T-helper 1 cell treated with Interleukin-12 subunit alpha and Interleukin-12 subunit beta and Interleukin-4 antibody, amounts not matched to agents 30 ng/mL and 1 ng/mL, for 36 hours (primary cell): ENCODE measurements around the gene LHX5. TPM values are rescaled to one million over a fixed set of nuclear protein-coding genes. Genes with fewer than 3 reads are reported as not detected.
"Not testable (repeated sequence)": the region's sequence is repeated elsewhere in the genome, so short reads cannot be mapped to it uniquely, and the experiment has no call there.

Experiments used
- intact Hi-C: fragments of 100-400 bp; cut with micrococcal nuclease; formaldehyde crosslinking; loops from one replicate; pipeline ENCODE4 v1.15.1; 2024
- total RNA-seq: library from RNA; stranded (reverse); gene quantifications from 2 replicates; pipeline ENCODE4 v1.2.3, GENCODE V29; 2022

The LHX5 gene
- not detected in 2 replicates for total RNA-seq

- intact Hi-C loops = loop anchor here (5.0 kb wide), 1 partner anchor 971 kb away; no protein-coding TSS in a partner anchor
Observed at GRCh38 chr12:113471619-113472171, at the start of gene LHX5. TSS of gene LHX5 (minus strand) at chr12:113471871. CDS start at chr12:113471498, 373 bp downstream.

GRCh38 chr12:113519464-113520307 is 48.0 kb upstream of the LHX5 start:
- intact Hi-C loops = no loop called here

- intact Hi-C loops = no loop called here
Observed at GRCh38 chr12:113515082-113515856, 43.6 kb upstream of the LHX5 start.

- intact Hi-C loops = no loop called here
Observed at GRCh38 chr12:113514602-113515001, 42.9 kb upstream of the LHX5 start.

GRCh38 chr12:113512568-113512967 is 40.9 kb upstream of the LHX5 start:
- intact Hi-C loops = no loop called here

GRCh38 chr12:113506867-113507266 is 35.2 kb upstream of the LHX5 start:
- intact Hi-C loops = no loop called here

GRCh38 chr12:113505941-113506340 is 34.3 kb upstream of the LHX5 start:
- intact Hi-C loops = no loop called here

- intact Hi-C loops = no loop called here
Observed at GRCh38 chr12:113504917-113505316, 33.2 kb upstream of the LHX5 start.

GRCh38 chr12:113500782-113501311 is 29.2 kb upstream of the LHX5 start:
- intact Hi-C loops = no loop called here

- intact Hi-C loops = no loop called here
Observed at GRCh38 chr12:113500306-113500675, 28.6 kb upstream of the LHX5 start.

GRCh38 chr12:113498490-113498889 is 26.8 kb upstream of the LHX5 start:
- intact Hi-C loops = no loop called here

GRCh38 chr12:113497693-113498092 is 26.0 kb upstream of the LHX5 start:
- intact Hi-C loops = no loop called here

- intact Hi-C loops = not testable (repeated sequence)
Observed at GRCh38 chr12:113495941-113496340, 24.3 kb upstream of the LHX5 start.

- intact Hi-C loops = no loop called here
Observed at GRCh38 chr12:113488322-113488721, 16.7 kb upstream of the LHX5 start.

- intact Hi-C loops = no loop called here
Observed at GRCh38 chr12:113486722-113487121, 15.1 kb upstream of the LHX5 start.

GRCh38 chr12:113485330-113485729 is 13.7 kb upstream of the LHX5 start:
- intact Hi-C loops = no loop called here

- intact Hi-C loops = no loop called here
Observed at GRCh38 chr12:113482334-113482733, 10.7 kb upstream of the LHX5 start.

- intact Hi-C loops = loop anchor here (2.0 kb wide), 1 partner anchor 18 kb away; no protein-coding TSS in a partner anchor
Observed at GRCh38 chr12:113480336-113480971, 8.8 kb upstream of the LHX5 start.

- intact Hi-C loops = loop anchor here (2.0 to 5.0 kb wide), 3 partner anchors 17 to 1213 kb away; no protein-coding TSS in a partner anchor
Observed at GRCh38 chr12:113479590-113480335, 8.1 kb upstream of the LHX5 start.

GRCh38 chr12:113479216-113479589 is 7.5 kb upstream of the LHX5 start:
- intact Hi-C loops = loop anchor here (5.0 kb wide), 2 partner anchors 923 to 1213 kb away; no protein-coding TSS in a partner anchor
